SJSA1 (cell line): Measurements from ENCODE around the gene TYRP1. TPM values are rescaled to one million over a fixed set of nuclear protein-coding genes. Genes with fewer than 3 reads are reported as not detected.
A peak's percentile ranks its signal among the peaks of the same experiment; 100 is the strongest.
"Not testable (repeated sequence)": the region's sequence is repeated elsewhere in the genome, so short reads cannot be mapped to it uniquely, and the experiment has no call there.

Source experiments
- DNase-seq, 2 experiments: peaks; one replicate each; pipeline ENCODE4 v3.0.0-alpha.2; 2015 to 2020; ENCODE audit warnings: low spot score in 2 of 2, low read depth in 1 of 2
- H3K27ac ChIP-seq: fragments of 250-450 bp; sonication (Bioruptor Pico); 2 replicates; pipeline ENCODE4 v1.5.1; 2020; ENCODE audit warnings: mild to moderate bottlenecking, moderate library complexity
- H3K27me3 ChIP-seq: fragments of 250-450 bp; sonication (Bioruptor Pico); replicated peaks from 2 replicates; pipeline ENCODE4 v1.5.1; 2020; ENCODE audit warnings: mild to moderate bottlenecking, moderate library complexity
- H3K36me3 ChIP-seq: fragments of 250-450 bp; sonication (Bioruptor Pico); 2 replicates; pipeline ENCODE4 v1.5.1; 2020; ENCODE audit warnings: mild to moderate bottlenecking
- H3K4me1 ChIP-seq: fragments of 250-450 bp; sonication (Bioruptor Pico); replicated peaks from 2 replicates; pipeline ENCODE4 v1.6.1; 2021; ENCODE audit warnings: mild to moderate bottlenecking
- H3K4me3 ChIP-seq: fragments of 250-450 bp; sonication (Bioruptor Pico); 2 replicates; pipeline ENCODE4 v1.5.1; 2020; ENCODE audit warnings: mild to moderate bottlenecking
- H3K9me3 ChIP-seq: fragments of 250-450 bp; sonication (Bioruptor Pico); replicated peaks from 2 replicates; pipeline ENCODE4 v1.5.1; 2020; ENCODE audit warnings: mild to moderate bottlenecking
- total RNA-seq: library from RNA; depleted of rRNA; stranded (reverse); fragments of >200 nt; shearing (Covaris generic); gene quantifications from 2 replicates; pipeline ENCODE4 v1.2.3, GENCODE V29; 2014

The TYRP1 gene
- total RNA-seq, 1 experiment from 2014 or later = 2.5 TPM

DNA sequence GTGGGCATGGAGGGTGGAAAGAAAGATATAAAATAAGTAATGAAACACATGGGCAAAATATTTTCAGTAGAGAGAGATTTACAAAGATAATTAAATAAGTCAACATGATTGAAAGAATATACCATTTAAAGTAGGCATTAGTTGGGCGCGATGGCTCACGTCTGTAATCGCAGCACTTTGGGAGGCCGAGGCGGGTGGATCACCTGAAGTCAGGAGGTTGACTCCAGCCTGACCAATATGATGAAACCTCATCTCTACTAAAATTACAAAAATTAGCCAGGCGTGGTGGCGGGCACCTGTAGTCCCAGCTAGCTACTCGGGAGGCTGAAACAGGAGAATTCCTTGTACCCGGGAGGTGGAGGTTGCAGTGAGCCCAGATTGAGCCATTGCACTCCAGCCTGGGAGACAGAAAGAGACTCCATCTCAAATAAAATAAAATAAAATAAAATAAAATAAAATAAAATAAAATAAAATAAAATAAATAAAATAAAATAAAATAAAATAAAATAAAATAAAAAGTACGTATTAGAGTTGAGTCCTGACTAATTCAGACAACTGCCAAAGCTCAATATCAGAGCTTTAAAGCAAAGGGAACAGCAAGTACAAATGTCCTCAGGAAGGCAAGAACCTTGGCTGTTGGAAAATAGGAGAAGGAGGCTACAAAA is 15.6 kb upstream of the TYRP1 start:
- not testable (repeated sequence) for H3K27ac ChIP-seq, H3K36me3 ChIP-seq, DNase-seq, H3K4me3 ChIP-seq, H3K9me3 ChIP-seq, H3K27me3 ChIP-seq
- peaks cover 23% of the 10 kb centered on the region for H3K4me1 ChIP-seq

DNA sequence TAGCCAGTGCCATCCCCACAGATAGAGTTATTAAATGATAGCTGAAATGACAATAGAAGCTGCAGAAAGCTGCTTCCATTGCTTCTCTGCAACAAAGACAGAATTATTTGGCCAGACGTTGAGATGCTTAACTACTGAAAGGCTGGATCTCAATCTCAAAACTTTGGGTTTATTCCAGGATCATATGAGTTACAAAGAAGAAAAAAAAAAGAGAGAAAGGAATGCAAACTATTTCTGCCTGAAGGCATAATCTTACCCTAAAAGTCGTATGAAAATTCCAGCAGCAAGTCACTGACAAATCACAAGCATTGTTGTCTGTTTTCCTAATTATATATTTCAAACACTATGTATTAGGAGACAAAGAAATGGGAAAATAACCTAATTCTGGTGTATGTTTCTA is 12.8 kb upstream of the TYRP1 start:
- Histone ChIP-seq H3K4me1 (peaks cover 34% of the 10 kb centered on the region), H3K9me3 (no peaks in the 10 kb centered on the region), H3K4me3 (no peak overlapping the region), H3K36me3 (no peaks in the 10 kb centered on the region), H3K27me3 (no peaks in the 10 kb centered on the region), H3K27ac (peak overlapping the region; percentile 62)
- DNase-seq = peak in 1 of 2 experiments; percentile 55

DNA sequence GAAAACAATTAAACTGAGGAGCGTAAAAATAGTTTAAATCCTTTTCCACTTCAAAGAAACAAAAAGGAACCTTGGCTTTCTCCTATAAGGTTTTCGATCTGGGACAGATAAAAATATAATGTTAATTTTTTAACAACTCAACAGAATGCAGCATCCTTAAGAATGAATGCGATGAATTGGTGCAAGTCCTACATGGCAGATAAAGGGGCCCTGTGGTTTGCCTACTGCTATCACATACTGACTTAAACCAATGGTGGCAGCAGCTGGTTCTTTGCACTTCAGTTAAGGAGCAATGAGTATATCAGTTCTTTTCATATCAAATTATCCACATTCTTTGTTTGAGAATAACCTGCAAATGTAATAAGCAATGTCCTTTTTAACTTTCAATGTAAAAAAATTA is 12.4 kb upstream of the TYRP1 start:
- Histone ChIP-seq H3K9me3 (no peaks in the 10 kb centered on the region), H3K36me3 (no peaks in the 10 kb centered on the region), H3K4me3 (no peak overlapping the region), H3K27me3 (no peaks in the 10 kb centered on the region), H3K27ac (peak overlapping the region; percentile 62), H3K4me1 (peaks cover 35% of the 10 kb centered on the region)
- no peak for DNase-seq

DNA sequence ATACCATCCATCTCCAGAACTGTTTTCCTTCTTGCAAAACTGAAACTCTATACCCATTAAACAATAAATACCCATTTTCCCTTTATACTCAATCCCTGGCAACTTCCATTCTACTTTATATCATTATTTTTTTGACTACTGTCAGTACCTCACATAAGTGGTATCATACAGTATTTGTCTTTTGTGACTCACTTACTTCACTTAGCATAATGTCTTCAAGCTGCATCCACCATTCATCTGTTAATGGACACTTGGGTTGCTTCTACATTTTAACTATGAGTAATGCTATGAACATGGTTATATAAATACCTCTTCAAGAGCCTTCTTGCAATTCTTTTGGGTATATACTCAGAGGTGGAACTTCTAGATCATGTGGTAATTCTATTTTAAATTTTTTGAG is 11.6 kb upstream of the TYRP1 start:
- Histone ChIP-seq H3K4me1 (peaks cover 35% of the 10 kb centered on the region), H3K4me3 (no peak overlapping the region), H3K27ac (no peak overlapping the region), H3K9me3 (no peaks in the 10 kb centered on the region), H3K27me3 (no peaks in the 10 kb centered on the region), H3K36me3 (no peaks in the 10 kb centered on the region)
- no peak for DNase-seq

DNA sequence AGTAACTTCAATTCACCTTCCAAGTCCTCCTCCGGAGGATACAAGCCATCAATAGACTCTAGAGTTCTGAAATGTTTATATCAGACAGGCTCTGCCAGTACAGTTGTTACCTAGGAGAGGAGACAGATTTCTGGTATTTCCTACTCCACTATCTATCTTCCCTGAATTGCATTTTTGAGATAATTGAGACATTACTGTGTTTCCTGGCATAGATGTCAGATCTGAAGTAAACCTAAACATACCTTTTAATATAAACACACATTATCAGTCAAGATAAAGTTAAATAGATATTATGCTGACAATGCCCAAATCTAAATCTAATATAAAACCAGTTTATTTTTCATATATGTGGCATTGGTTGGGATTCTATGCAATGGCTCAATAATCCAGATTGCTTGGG is 8.2 kb upstream of the TYRP1 start:
- no peaks in the 10 kb centered on the region for H3K27me3 ChIP-seq
- no peaks in the 10 kb centered on the region for H3K9me3 ChIP-seq
- H3K27ac ChIP-seq = peak overlapping the region; percentile 35
- H3K36me3 ChIP-seq = no peaks in the 10 kb centered on the region
- H3K4me3 ChIP-seq = no peak overlapping the region
- DNase-seq = no peak
- peaks cover 32% of the 10 kb centered on the region for H3K4me1 ChIP-seq

DNA sequence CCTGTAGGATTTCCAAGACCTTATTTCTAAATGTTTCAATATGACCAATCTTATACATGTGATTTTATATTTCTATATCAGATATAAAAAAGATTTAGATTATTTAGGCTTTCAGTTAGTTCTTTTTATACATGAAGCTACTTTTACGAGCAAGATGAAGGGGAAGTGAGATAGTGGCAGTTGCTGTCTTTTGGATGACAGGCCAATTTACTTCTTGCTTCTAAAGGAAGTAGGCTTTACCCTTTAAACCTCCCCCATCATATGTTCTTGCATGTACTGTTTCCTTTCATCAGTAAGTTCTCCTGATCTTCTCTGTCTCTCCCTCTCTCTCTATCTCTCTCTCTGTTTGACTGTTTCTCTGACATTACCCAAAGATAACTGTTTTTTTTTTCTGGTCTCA is 4.0 kb upstream of the TYRP1 start:
- H3K4me1 ChIP-seq = peaks cover 12% of the 10 kb centered on the region
- no peak overlapping the region for H3K27ac ChIP-seq
- no peak for DNase-seq
- no peak overlapping the region for H3K4me3 ChIP-seq
- no peaks in the 10 kb centered on the region for H3K9me3 ChIP-seq
- H3K27me3 ChIP-seq = no peaks in the 10 kb centered on the region
- H3K36me3 ChIP-seq = no peaks in the 10 kb centered on the region

DNA sequence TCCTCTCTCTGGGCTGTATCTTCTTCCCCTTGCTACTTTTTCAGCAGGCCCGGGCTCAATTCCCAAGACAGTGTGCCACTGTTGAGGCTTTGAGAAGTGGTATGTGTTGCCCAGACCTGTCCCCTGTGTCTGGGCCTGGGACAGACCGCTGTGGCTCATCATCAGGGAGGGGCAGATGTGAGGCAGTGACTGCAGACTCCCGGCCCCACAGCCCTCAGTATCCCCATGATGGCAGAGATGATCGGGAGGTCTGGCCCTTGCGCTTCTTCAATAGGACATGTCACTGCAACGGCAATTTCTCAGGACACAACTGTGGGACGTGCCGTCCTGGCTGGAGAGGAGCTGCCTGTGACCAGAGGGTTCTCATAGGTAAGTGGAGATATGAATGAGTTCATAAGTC is 828 bp downstream of the TYRP1 start:
- no peaks in the 10 kb centered on the region for H3K9me3 ChIP-seq
- DNase-seq = no peak
- no peaks in the 10 kb centered on the region for H3K27me3 ChIP-seq
- H3K36me3 ChIP-seq = no peaks in the 10 kb centered on the region
- H3K27ac ChIP-seq = no peak overlapping the region
- no peak overlapping the region for H3K4me3 ChIP-seq
- H3K4me1 ChIP-seq = peaks cover 16% of the 10 kb centered on the region

DNA sequence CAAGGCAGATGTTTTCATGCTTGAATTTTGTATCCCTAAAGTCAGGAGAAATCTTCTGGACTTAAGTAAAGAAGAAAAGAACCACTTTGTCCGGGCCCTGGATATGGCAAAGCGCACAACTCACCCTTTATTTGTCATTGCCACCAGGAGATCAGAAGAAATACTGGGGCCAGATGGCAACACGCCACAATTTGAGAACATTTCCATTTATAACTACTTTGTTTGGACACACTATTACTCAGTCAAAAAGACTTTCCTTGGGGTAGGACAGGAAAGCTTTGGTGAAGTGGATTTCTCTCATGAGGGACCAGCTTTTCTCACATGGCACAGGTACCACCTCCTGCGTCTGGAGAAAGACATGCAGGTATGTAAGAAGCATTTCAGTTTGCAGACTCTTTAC is 2.3 kb downstream of the TYRP1 start:
- Histone ChIP-seq H3K4me1 (peaks cover 16% of the 10 kb centered on the region), H3K4me3 (no peak overlapping the region), H3K9me3 (no peaks in the 10 kb centered on the region), H3K27me3 (no peaks in the 10 kb centered on the region), H3K27ac (no peak overlapping the region), H3K36me3 (no peaks in the 10 kb centered on the region)
- no peak for DNase-seq

DNA sequence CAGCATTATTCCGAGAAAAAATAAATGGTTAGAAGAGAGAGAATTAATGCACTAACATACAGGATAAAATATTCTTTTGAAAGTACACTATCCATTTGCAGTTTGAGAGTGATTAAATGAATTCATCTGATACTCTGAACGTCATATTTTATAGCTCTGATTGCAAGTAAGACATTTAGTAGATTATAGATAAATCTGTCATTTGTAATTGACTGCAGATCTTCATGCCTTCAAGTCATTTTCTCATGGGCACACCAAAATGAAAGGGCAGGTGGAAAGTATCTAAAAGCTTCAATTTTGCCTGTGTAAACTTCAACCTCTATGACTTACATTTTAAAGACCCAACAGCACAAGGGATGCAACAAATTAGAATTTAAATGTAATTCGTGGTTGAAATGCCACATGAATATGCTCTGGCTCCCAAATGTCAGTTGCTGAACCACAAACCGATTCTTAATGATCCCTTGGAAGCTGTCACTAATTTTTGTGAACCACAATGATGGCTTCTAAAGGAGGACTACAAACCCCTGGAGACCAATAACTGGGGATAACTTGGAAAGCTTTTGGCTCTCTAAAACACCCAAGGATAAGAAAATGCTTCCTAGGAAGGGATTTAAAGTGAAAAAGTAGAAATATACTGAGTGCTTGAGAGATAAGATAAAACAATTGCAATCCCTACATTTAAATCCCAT is 3.9 kb downstream of the TYRP1 start:
- Histone ChIP-seq H3K27ac (no peak overlapping the region), H3K27me3 (no peaks in the 10 kb centered on the region), H3K36me3 (no peaks in the 10 kb centered on the region), H3K9me3 (no peaks in the 10 kb centered on the region), H3K4me3 (no peak overlapping the region), H3K4me1 (peaks cover 16% of the 10 kb centered on the region)
- no peak for DNase-seq

DNA sequence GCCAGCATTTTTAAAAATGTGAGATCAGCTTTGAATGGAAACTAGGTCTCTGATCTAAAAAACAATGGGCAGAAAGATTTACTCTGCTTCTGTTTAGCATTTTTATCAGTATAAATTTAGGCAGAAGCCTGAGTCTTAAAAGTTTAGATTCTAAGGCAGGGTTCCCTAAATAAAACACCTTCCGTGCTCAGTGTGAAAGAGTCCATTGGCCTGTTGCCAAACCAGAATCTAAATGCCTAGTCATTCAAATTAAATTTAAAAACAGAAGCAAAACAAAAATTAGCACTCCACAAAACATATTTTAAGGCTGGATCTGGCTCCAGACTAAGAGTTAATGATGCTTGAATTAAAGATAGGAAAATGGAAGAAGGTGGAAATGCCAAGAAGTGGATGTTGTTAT is 4.5 kb downstream of the TYRP1 start:
- no peak for DNase-seq
- Histone ChIP-seq H3K27me3 (no peaks in the 10 kb centered on the region), H3K4me3 (no peak overlapping the region), H3K4me1 (peaks cover 16% of the 10 kb centered on the region), H3K36me3 (no peaks in the 10 kb centered on the region), H3K9me3 (no peaks in the 10 kb centered on the region), H3K27ac (no peak overlapping the region)

DNA sequence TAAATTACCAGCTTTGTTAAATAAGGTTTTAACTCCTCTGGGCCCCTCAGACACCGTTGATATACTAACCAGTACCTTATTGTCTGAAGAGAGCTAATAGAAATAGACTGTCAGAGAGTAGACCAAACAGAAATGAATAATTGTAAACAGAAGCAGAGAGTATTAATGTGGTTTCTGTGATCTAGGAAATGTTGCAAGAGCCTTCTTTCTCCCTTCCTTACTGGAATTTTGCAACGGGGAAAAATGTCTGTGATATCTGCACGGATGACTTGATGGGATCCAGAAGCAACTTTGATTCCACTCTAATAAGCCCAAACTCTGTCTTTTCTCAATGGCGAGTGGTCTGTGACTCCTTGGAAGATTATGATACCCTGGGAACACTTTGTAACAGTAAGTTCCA is 5.1 kb downstream of the TYRP1 start:
- no peaks in the 10 kb centered on the region for H3K9me3 ChIP-seq
- H3K27me3 ChIP-seq = no peaks in the 10 kb centered on the region
- H3K4me3 ChIP-seq = no peak overlapping the region
- no peak for DNase-seq
- no peaks in the 10 kb centered on the region for H3K36me3 ChIP-seq
- peaks cover 16% of the 10 kb centered on the region for H3K4me1 ChIP-seq
- H3K27ac ChIP-seq = no peak overlapping the region

DNA sequence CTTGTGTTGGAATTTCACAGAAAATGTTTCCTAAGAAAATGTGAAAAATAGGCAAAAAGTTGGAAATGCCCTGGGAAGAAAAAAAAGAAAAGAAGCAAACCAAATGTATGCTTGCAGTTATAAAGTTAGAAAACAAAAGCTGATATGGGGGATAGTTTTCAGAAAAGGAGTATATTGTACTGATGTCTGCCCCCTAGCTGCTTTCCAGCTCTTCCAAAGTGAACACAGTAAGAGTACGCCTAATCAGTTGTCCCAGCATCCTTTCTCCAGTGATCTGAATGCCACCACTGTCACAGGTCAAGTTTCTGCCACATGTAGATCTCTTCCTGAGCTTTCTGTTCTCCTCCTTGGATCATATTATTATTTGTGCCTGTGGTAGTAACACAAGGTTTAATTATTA is 5.8 kb downstream of the TYRP1 start:
- DNase-seq = no peak
- H3K4me1 ChIP-seq = peaks cover 16% of the 10 kb centered on the region
- H3K4me3 ChIP-seq = no peak overlapping the region
- no peak overlapping the region for H3K27ac ChIP-seq
- H3K36me3 ChIP-seq = no peaks in the 10 kb centered on the region
- H3K27me3 ChIP-seq = no peaks in the 10 kb centered on the region
- no peaks in the 10 kb centered on the region for H3K9me3 ChIP-seq

DNA sequence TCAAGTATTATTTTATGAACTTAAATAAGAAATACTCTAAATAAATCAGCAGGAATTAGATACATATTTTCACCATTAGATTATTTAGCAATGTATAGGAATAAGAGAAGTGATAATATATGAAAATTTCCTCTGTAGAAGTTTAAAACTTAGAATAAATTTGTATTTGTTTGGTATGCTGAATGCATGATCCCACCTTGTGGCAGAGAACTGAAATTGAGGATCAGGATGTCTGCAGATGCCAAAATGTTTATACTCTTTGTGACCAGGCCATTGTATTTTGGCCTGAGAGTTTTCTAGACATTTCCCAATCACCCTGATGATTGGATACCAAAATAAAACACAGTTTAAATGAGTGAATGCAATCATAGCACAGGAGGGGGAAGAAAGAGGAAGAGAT is 6.3 kb downstream of the TYRP1 start:
- peaks cover 16% of the 10 kb centered on the region for H3K4me1 ChIP-seq
- H3K4me3 ChIP-seq = no peak overlapping the region
- H3K27me3 ChIP-seq = no peaks in the 10 kb centered on the region
- no peak for DNase-seq
- H3K36me3 ChIP-seq = no peaks in the 10 kb centered on the region
- H3K9me3 ChIP-seq = no peaks in the 10 kb centered on the region
- H3K27ac ChIP-seq = no peak overlapping the region

DNA sequence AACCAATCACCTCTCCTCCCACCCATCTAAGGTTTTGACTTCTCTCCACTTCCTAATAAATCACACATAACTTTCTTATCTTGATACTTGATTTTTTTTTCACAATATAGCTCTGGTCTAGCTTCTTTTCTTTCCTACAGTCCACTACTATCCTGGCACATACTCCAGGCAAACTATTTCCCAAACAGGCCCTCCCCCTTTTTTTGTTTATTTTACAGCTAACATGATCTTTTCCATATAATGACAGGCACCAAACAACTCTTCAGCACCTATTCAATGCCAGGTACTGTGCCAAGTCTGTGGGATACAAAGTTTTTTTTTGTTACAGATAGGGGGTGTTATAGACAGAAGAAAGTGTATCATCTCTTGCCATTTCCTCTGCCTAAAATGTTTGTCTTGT is 7.9 kb downstream of the TYRP1 start:
- DNase-seq = no peak
- H3K4me3 ChIP-seq = no peak overlapping the region
- no peaks in the 10 kb centered on the region for H3K36me3 ChIP-seq
- no peaks in the 10 kb centered on the region for H3K9me3 ChIP-seq
- no peak overlapping the region for H3K27ac ChIP-seq
- H3K4me1 ChIP-seq = peaks cover 16% of the 10 kb centered on the region
- no peaks in the 10 kb centered on the region for H3K27me3 ChIP-seq
